Adrenal gland (tissue), 5 donors: ENCODE data around the gene AUNIP.
A peak's percentile ranks its signal among the peaks of the same experiment; 100 is the strongest.

Experiments used
- POLR2A ChIP-seq, 2 donors: fragments of 450-650 bp; IDR thresholded peaks; one replicate each; pipeline ENCODE4 v1.6.1; 2017; ENCODE audit warnings: antibody characterized with exemption in 2 of 2, mild to moderate bottlenecking in 2 of 2, moderate library complexity in 1 of 2
- TF ChIP-seq, protein P1 (sequence below), 6 experiments: fragments of 450-650 bp in 4 of 6; fragments of 200-600 bp in 2 of 6; sonication (generic) in 1 of 6; IDR thresholded peaks; 1 replicate in 5 of 6; 2 replicates in 1 of 6; pipeline versions ENCODE4 v1.5.1 to v1.8.0; 2016 to 2021; ENCODE audit warnings: antibody characterized with exemption in 6 of 6, mild to moderate bottlenecking in 2 of 6, moderate library complexity in 1 of 6
- donor health status: DM: no; HTN: no; CAD: no.

DNA sequence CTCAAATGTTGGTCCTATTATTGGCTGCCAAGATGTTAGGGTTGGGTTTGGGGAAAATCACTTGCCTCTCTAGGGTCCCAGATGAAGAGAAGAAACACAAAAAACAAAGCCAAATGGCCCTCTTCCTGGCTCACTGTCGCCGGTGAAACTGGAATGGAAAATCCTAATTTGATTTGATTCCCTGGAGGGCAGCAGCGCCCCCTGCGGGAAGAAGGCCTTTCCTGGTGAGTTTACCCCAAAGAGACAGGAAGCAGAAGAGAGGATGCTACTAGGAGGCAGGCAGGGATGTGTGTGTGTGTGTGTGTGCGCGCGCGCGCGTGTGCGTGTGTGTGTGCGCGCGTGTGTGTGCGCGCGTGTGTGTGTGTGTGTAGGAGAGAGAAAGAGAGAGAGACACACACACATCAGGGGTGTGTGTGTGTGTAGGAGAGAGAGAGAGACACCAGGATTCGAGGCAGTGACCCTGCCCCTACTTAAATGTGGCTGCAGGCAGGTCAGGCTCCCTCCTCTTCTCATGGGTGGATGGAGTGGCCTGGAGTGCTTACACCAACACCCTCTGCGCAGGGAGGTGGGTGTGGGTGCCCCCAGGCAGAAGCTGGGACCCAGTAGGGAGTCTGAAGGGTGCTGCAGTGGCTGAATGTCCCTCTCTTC is 62.3 kb downstream of the AUNIP start:
- TF ChIP-seq, protein P1, sequence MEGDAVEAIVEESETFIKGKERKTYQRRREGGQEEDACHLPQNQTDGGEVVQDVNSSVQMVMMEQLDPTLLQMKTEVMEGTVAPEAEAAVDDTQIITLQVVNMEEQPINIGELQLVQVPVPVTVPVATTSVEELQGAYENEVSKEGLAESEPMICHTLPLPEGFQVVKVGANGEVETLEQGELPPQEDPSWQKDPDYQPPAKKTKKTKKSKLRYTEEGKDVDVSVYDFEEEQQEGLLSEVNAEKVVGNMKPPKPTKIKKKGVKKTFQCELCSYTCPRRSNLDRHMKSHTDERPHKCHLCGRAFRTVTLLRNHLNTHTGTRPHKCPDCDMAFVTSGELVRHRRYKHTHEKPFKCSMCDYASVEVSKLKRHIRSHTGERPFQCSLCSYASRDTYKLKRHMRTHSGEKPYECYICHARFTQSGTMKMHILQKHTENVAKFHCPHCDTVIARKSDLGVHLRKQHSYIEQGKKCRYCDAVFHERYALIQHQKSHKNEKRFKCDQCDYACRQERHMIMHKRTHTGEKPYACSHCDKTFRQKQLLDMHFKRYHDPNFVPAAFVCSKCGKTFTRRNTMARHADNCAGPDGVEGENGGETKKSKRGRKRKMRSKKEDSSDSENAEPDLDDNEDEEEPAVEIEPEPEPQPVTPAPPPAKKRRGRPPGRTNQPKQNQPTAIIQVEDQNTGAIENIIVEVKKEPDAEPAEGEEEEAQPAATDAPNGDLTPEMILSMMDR (IDR thresholded peaks at IDR 0.05) = peak; percentile 69 to 91 (median 87)
- TF ChIP-seq POLR2A (IDR thresholded peaks at IDR 0.05) = no peak
